Activated CD8-positive, alpha-beta memory T cell treated with anti-CD3 and anti-CD28 coated beads for 1 hour (primary cell): ENCODE data around the gene PXDN.
"Not testable (repeated sequence)": the region's sequence is repeated elsewhere in the genome, so short reads cannot be mapped to it uniquely, and the experiment has no call there.

ENCODE experiments used
- DNase-seq, 2 donors: peaks; one replicate each; pipeline ENCODE4 v3.0.0-alpha.2; 2020; ENCODE audit warnings: low read depth in 1 of 2; ENCODE audit errors: extremely low read depth in 1 of 2

Gene PXDN

DNA sequence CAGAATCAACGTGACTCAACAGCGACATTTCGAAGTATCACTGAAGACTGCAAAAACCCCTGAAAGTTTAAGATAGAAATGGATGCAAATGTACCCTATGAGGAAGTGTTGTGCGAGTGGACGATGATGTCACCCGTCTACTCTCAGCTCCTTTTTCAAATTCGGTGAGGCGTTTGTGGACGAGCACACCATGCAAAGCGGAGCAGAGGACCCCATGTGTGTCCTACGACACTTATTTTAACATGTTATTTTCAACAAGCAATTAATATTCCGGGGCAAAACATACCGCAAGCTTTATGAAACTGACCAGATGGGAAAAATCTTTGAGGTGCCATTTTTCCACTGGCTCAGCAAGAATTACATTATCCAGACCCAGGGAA is 2.0 kb downstream of the PXDN start:
- DNase-seq, result no peak

DNA sequence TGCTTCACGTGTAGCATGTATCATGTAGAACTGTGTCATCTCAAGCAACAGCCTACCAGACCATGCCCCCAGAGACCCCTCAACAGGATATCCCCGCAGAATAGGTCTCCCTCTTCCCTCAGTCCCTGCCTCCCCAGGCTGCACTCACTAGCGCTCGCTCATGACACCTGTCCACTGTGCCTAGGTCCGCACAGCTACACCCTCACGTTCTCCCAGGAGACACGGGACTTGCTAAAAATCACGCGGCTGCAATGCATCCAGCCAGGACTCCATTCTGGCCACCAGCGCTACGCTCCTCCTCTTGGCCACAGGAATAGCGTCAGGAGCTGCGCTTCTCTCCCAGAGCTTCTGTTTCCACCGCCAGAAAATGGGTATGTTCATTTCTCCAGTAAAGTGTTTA is 2.5 kb downstream of the PXDN start:
- no peak for DNase-seq

DNA sequence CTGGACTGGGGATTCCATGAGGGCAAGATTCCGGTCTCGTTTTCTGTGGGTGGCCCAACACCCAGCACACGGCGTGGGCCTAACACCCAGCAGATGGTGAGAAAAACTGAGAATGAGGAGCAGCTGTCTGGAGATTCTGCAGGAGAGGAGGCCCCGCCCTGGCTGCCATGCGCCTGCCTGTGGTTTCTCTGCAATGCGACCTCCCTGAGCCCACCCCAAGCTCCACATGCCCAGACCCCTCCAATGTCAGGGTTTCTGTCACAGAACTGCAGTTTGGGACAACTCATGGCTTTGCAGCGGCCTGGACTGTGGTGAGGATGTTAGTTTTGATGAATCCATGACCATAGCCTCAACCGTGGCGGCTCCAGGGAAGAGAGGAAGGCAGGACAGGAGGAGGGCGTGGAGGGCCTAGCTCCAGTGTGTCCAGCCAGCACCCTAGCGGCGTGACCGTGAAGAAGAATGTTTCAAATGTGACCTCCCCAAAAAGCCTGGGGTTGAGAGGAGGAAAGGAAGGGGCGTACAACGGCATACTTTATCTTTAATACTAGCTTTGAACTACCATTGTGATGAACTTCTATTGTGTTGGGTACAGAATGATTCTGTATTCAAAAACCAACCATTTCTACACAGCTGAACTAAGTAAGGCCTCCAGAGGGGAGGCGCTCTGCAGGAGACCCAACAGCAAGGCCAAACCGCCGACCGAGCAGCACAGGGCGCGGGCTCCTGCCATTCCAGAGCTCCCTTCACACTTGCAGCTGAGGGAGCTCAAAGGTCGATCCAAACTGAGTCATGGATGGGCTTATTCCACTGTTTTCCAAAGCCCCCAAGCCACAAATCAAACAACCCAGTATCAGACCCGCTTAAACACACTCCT is 3.4 kb downstream of the PXDN start:
- no peak for DNase-seq

DNA sequence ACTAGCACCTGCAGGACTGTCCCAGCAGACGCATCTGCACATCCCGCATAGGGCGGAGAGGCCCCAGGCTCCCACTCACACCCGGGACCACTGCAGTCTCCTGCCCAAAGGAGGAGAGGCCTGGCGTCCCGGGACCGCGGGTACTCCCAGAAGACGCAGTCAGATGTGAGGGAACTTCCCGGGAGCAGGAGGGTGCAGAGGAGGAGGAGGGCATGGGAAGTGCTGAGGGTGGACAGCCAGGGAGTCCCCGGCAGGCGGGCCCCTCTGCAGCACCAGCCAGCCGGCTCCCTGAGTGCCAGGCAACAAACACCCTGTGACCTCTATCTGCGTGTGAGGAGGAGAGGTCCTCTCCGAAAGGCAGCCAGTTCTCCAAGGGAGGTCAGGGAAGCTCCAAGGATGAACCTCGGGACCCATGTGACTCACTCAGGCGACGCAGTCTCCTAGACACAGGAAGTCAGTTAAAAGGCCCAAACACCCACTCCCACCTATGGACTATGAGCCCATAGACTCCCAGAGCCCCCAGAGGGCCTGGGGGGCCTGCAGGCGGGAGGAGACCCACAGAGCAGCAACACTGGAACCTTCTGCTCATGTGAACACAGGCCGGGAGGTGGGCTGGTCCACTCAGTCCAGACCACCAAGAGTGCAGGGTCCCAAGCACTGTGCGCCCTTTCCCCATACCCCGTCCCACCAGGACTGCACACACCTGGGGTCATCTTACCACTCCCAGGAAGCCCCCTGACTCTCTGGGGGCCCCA is 4.2 kb downstream of the PXDN start:
- DNase-seq, result no peak

DNA sequence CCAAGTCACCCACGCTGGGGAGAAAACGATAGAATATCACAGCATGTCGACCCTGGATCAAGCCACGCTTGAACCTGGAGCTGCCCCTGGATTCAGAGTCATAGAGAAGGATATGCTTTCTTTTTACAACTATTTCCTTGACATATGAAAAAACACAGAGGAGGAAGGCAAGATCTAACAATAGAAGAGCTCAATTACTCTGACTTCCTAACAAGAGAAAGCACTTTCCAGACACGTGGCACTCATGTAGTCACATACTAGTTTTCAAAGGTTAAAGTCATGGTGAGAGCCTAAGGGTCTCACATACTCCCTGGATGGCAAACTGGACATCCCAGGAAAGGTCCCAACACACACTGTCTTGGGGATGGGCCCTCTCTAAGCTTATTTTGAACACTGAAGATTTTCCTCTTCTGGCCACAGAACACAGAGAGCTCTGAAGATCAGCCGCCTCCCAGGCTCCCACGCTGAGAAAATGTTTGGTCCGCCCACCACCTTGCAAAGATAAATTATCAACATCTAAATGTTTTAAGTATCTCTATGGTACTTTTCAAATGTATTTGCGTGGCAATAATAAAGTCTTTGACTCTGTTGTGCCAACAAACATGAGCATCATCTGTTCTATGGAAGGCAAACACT is 4.9 kb downstream of the PXDN start:
- DNase-seq, result no peak

DNA sequence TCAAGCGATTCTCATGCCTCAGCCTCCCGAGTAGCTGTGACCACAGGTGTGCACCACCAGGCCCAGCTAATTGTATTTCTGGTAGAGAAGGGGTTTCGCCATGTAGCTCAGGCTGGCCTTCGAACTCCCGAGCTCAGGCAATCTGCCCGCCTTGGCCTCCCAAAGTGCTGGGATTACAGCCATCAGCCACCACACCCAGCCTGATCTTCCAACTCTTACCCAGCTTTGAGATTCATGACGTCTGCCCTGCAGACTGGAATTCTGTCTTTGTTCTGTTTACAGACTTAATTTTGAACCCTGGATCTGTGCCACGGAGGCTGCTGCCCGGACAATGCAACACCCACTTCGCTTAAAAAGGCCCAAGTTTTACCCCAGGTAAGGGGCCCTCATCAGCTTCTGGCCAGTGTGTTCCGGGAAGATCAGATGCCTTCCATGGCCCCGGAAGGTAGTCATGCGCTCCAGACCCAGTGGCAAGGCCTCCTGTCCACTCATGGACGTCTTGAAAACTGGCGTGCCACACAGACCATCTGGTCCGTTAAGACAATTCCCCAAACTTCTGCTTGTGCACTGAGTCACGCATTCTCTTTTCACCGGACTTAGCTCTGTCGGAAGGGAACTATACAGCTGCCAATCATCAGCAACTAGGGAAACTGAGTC is 5.5 kb downstream of the PXDN start:
- no peak for DNase-seq

DNA sequence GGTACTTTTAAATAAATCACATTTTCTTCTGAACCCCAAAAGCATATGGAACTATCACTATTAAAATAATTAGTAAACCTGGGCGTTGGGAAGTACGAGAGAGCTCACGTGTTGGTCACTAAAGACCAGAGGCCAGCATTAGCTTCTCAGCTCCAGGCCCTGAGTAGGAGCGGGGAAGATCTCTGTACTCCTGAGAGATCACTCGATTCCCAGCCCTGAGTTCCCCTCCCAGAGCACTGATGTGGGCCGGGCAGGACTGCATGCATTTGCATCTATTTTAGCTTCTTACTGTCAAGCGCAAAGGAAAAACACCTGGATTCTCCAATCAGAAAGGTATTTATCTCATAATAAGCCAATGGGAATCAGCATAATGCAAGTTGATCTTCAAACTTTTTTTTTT is 6.2 kb downstream of the PXDN start:
- no peak for DNase-seq

DNA sequence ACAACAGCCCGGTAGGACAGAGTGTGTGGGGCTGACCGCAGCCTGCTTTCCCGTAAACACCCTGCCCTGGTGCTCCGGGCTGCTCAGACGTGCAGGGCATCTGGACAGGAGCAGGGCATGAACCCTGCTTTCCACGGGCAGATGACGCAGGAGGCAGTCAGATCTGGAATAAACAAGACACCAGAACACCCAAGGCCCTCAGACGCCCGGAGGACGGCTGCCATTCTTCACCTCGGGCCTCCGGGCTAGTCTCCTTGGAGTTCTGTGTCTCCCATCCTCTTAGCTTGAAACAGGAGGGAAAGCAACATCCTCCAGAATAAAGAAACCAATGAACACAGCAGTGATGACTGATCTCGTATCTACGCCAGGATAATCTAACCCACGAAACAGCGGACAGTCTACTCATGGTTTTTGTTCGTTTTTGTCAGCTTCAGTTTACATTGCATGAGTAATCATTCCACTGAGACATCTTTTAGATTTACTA is 7.3 kb downstream of the PXDN start:
- no peak for DNase-seq

DNA sequence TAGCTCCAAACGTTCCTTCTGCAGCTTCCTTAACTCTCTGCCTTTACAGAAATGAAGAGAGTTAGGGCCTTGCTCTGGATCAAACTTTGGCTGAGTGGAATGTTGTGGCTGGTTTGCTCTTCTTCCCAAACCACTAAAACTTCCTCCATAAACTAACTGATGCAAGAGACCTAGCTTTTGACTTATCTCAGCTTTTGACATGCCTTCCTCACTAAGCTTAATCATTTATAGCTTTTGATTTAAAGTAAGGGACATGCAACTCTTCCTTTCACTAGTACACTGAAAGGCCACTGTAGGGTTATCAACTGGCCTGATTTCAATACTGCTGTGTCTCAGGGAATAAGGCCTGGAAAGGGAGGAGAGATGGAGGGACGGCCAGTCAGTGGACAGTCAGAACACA is 8.3 kb downstream of the PXDN start:
- DNase-seq, result no peak

DNA sequence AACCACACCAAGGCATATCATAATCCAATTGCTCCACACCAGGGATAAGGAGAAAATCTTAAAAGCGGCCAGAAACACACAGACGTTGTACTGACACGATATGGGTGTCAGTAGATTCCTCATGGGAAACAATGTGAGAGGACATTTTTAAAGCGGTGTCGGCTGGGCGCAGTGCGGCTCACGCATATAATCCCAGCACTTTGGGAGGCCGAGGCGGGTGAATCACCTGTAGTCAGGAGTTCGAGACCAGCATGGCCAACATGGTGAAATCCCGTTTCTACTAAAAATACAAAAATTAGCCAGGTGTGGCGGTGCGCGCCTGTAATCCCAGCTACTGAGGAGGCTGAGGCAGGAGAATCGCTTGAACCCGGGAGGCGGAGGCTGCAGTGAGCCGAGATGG is 11.0 kb downstream of the PXDN start:
- DNase-seq, result not testable (repeated sequence)

DNA sequence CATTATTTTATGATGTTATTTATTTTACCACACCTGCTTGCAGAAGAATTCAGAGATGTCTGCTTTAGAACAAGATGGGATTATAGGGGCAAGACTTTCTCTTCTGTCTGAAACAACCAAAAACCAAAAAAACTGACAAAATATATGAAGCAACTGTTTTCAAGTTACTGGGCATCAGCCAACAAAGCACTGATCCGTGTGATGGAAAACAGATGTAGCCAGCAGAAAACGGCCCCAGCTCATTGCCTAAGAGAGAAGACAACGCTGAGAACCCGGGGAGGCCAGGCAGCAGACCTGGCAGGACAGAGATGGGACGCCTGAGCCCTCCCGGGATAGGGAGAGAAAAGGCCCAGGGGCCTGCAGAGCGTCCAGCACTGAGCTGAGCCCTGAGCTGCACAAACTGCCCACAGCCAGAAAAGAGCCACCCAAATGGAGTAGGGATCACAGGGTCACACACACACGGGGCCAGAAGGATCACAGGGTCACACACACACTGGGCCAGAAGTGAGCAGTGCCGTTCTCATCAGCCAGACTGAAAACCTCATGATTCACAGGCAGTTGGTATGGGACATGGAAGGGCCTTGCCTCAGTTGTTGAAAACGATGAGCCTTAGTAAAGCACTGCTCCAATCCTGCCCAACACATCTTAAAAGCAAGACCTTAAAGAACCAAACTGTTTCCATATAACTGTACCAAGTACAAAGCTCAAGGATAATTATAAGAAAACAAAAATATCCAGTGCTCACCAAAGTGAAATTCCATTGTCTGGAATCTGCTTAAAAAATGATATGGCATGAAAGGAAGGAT is 12.1 kb downstream of the PXDN start:
- DNase-seq, result no peak

DNA sequence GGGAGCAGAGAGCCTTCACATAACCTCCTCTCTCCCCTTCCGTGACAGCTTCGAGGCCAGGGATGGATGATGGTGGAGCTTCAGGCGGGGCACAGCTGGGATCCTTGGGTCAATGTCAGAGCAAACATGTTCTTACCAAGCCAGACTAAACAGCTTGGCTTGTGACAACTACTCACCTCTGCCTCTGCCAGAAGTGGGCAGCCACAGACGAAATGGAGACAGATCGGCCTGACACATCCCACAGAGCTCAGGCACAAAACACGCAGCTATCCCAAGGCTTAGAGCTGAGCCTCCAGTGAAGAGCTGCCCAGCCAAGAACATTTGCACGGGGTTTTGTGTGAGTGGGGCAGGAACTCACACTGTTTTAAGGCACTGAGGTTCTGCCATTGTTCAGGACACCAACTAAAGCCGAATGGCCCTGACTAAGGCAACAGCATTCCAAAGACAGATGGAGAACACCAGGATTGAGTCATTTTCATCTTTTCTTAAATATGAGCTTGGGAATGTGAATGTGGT is 12.8 kb downstream of the PXDN start:
- no peak for DNase-seq

DNA sequence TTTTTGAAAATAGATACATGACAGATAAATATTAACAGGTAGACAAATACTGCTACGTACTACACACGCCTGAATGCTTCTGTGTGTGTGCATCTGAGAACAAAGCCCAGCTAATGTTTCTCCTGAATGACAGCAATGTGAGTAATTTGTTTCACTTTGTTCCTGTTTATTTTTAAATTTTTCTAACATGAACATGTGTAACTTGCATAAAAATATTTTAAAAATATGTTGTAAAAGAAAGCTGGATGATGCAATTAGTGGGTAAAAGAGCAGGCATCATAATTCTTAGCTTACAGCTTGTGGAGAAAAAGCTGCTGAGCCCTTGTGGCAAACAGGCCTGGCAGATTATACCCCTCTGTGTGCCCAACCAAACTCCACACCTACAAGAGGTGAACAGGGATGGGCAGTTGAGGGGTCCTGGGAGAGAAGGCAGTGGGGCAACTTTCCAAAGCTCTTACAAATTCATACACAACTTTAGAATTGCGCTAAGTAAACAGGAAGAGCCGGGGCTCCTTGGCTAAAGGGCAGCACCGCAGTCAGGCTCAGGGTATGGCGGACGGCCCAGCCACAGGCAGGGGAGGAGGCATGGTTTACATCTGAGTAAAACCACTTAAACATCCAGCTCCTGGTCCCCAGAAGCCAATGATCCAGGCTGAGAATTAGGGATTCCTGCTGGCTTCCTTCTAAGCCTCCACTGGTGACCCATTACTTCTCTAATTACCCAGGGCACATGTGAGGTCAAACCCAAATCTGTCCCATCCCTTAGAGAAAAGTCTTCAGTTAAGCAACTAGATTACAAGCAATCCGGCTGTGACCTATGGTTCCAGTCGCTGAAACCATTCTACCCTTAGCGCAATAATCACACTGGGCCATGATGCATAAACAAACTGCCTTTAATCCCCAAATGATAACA is 14.0 kb downstream of the PXDN start:
- no peak for DNase-seq

DNA sequence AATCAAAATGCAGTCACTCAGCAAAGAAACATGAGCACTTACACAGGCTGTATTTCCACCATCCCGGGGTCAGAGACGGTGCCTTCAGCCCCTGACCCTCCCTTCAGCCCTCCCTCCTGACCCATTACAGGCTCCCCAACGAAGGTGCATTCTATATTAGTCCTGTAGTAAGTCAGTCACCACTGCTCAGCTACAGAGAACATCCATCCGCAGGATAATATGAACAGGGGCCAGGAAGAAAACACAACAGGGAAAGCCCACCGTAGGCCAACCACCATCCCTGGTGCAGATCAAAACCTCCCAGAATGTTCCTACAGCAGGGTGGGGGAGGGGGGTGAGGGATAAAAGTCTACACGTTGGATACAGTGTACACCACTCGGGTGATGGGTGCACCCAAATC is 15.1 kb downstream of the PXDN start:
- no peak for DNase-seq

DNA sequence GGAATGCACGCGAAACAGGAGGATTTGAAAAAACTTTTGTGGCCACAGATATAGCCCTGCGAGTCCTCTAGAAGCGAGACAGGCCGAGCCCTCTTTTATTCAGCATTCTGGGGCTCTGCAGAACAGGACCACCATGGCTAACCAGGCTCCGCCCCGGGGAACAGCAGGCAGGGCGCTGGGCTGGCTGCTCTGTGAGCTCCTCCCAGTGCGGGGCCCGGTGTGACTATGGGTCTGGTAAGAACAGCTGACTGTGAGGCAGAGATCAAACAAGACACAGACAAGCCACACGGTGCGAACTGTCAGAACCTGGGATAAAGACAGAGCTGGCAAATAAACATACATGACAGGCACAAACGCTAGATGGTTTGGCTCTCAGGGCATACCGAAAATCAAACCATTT is 15.5 kb downstream of the PXDN start:
- no peak for DNase-seq

DNA sequence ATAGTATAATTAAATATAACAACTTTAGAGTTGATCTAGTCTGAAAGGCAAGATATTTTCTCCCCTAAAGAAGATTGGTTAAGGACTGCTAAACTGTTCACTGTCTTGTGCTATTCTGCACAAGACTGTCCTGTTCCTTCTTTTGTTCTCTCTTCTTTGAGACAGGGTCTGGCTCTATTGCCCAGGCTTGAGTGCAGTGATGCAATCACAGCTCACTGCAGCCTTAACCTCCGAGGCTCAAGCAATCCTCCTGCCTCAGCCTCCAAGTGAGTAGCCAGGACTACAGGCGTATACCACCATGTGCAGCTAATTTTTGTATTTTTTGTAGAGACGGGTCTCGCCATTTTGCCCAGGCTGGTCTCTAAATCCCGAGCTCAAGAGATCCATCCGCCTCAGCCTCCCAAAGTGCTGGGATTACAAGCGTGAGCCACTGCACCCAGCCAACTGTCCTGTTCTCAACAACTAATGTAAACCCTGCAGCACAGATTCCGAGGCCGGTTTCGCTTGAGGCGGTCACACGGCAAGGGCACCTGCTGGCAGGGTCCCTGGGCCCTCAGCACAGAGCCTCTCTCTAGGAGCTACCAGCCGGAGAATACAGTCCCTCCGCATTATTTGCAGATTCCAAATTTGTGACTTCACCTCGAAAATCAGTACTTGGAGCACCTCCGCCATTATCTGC is 16.4 kb downstream of the PXDN start:
- no peak for DNase-seq

DNA sequence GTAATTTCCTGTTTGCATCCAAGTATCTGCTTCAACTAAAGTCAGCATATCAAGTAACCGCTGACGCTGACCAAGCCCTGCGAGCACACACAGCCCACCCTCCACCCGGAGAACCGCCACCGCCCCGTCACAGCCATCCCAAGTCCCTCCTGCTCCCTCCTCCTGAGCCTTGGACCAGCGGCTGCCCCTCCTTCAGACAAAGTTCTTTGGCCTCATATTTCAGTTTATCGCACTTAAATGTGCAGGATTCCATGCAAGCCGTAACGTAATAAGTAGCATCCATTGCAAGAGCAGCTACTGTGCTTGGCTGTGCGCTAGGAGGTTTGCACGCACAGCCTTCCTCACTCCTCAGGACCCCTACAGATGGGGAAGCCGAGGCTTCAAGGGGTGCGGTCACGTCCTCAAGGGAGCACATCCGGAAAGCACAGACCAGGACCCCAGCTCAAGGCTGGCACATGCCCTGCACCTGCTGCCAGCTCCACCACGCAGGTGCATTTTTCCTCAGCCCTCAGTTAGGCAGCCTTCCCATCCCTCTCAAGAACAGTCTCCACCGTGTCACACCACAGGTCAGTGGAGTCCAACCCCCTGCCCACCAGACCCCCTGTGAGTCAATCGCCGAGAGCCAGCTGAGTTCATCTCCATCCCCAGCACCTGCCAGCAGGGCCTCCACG is 17.1 kb downstream of the PXDN start:
- DNase-seq, result no peak

DNA sequence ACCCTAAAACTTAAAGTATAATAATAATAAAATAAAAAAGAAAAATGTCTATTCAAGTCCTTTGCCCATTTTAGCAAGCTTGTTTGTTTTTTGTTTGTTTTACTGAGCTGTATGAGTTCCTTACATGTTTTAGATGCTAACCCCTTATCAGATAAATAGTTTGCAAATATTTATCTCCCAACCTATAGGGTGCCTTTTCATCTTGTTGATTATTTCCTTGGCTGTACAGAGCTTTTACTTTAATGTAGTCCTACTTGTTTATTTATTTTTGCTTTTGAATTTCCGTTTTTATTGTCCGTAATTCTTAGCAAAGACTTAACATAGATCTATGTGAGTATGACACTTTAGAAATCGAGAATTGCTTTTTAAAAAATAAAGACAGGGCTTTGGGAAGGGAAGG is 17.8 kb downstream of the PXDN start:
- no peak for DNase-seq
